Activated naive CD4-positive, alpha-beta T cell treated with anti-CD3 and anti-CD28 coated beads, Interleukin-2, amount 50 U/mL, for 24 hours (primary cell): ENCODE data around the gene GOLGA6L9.
"Not testable (repeated sequence)": the region's sequence is repeated elsewhere in the genome, so short reads cannot be mapped to it uniquely, and the experiment has no call there.

ENCODE experiments used
- H3K27ac Mint-ChIP-seq: one replicate; pipeline ENCODE4 v1.8.0; 2021; ENCODE audit warnings: mild to moderate bottlenecking, mixed read lengths
- H3K27me3 Mint-ChIP-seq: one replicate; pipeline ENCODE4 v1.8.0; 2021; ENCODE audit warnings: mixed read lengths
- H3K36me3 Mint-ChIP-seq: one replicate; pipeline ENCODE4 v1.8.0; 2021; ENCODE audit warnings: mixed read lengths
- H3K4me1 Mint-ChIP-seq: one replicate; pipeline ENCODE4 v1.8.0; 2021; ENCODE audit warnings: mixed read lengths
- H3K4me3 Mint-ChIP-seq: one replicate; pipeline ENCODE4 v1.8.0; 2021; ENCODE audit warnings: mild to moderate bottlenecking, mixed read lengths
- H3K9me3 Mint-ChIP-seq: one replicate; pipeline ENCODE4 v1.8.0; 2021; ENCODE audit warnings: mixed read lengths

The GOLGA6L9 gene

DNA sequence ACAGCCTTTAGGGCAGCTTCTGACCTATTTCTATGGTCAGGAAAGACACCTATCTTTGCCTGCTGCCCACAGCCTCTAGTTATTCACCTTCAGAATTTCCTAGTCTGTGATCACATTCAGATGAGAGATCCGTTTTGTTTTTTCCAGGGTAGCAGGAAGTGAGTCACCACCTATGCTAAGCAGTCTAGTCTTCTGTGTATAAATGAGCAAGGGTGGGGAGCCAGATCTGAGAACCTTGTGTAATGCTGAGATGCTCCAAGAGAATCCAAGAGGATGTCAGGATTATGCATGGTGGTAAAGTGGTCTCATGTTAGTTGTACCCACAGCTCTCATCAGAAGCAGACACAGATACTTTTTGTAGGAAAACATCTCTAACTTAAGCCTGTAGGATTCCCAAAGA, 8.7 kb upstream of the GOLGA6L9 start:
- not testable (repeated sequence) for H3K27me3 Mint-ChIP-seq, H3K9me3 Mint-ChIP-seq, H3K4me3 Mint-ChIP-seq, H3K4me1 Mint-ChIP-seq, H3K36me3 Mint-ChIP-seq, H3K27ac Mint-ChIP-seq

DNA sequence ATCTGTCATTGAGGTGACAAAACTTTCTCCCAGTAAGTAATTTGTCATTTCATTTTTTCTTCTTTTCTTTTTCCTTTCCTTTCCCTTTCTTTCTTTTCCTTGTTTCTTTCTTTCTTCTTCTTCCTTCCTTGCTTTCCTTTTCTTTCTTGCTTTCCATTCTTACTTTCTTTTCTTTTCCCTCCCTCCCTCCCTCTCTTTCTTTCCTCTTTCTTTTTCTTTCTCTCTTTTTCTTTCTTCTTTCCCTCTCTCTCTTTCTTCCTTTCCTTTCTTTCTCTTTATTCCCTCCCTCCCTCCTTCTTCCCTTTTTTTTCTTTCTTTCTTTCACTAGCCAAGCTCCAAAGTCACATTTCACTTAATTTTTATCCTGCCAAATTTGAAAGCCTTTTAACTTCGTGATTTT, 2.5 kb upstream of the GOLGA6L9 start:
- H3K27me3 Mint-ChIP-seq, H3K36me3 Mint-ChIP-seq, H3K27ac Mint-ChIP-seq, H3K9me3 Mint-ChIP-seq, H3K4me3 Mint-ChIP-seq, H3K4me1 Mint-ChIP-seq: not testable (repeated sequence)

DNA sequence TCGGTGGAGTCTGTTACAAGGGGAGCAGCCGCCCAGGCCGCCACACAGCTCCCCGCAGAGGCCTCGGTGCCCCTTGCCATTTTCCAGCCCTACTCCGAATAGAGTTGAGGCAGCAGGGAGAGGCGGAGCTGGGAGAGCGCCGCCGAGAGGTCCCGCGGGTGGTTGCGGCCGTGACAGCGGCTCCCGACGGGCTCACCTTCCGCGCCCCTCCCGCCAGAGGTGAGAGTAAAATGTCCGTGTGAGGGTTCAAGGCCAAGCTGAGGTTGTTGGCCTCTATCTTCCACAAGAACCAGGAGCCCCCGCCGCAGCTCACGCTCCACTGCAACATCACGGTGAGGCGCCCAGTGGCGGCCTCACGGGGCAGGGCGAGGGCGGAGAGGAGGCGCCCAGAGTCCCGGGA, 15.8 kb downstream of the GOLGA6L9 start:
- H3K27ac Mint-ChIP-seq, H3K36me3 Mint-ChIP-seq, H3K27me3 Mint-ChIP-seq, H3K4me1 Mint-ChIP-seq, H3K9me3 Mint-ChIP-seq: not testable (repeated sequence)
- peak overlapping the region; percentile 19 for H3K4me3 Mint-ChIP-seq

DNA sequence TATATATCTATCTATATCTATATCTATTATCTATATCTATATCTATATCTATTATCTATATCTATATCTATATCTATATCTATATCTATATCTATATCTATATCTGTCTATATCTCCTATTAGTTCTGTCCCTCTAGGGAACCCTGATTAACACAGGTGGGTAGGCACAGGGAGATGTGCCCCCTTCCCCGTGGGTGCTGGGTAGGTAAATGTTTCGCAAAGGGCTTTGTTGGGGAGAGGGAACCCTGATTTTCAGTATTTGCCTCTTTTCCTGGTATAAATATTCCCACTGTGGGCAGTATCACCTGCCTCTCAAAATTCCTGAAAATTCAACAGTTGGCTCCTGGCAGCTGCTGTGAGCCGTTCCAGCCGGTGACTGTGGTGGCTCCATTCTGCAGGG, 27.7 kb downstream of the GOLGA6L9 start:
- H3K4me3 Mint-ChIP-seq, H3K9me3 Mint-ChIP-seq, H3K4me1 Mint-ChIP-seq, H3K27me3 Mint-ChIP-seq, H3K27ac Mint-ChIP-seq, H3K36me3 Mint-ChIP-seq: not testable (repeated sequence)

DNA sequence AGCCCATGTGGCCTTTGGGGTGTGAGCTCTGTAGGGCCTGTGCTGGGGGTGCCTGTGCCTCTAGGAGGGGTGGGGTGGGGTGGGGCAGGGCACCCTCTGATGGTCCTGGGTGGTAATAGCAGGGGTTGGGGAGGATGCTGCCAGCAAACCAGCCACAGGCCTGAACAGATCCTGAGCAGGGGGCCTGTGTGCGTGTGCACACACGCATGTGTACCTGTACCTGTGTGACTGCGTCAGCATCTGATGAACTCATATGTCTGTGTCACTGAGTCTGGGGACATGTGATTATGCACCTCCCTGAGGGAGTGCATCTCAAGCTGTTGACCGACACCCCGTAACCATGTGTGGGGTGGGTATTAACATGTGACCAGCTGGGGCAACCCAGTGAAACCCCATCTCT, 36.0 kb downstream of the GOLGA6L9 start:
- not testable (repeated sequence) for H3K36me3 Mint-ChIP-seq, H3K4me1 Mint-ChIP-seq, H3K4me3 Mint-ChIP-seq, H3K27me3 Mint-ChIP-seq, H3K9me3 Mint-ChIP-seq, H3K27ac Mint-ChIP-seq

DNA sequence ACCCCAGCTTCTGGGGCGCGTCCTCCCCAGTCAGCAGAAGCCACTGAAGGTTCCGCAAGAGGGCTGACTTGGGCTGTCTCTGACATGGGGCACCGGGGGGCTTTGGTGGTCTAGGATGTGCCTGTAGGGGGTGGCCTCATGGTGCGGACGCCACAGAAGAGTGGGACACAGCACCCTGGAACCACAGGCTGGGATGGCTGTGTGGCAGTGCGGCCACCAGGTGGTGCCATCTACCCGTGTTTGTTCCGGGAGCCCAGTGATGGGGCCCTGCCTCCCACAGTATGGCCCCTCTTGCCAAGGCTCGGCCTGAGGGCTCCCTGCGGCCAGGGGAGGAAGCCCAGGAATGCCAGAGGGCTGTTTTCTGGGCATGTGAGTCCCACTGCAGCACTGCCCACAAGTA, 38.6 kb downstream of the GOLGA6L9 start:
- H3K9me3 Mint-ChIP-seq, H3K27ac Mint-ChIP-seq, H3K36me3 Mint-ChIP-seq, H3K4me3 Mint-ChIP-seq, H3K27me3 Mint-ChIP-seq, H3K4me1 Mint-ChIP-seq: not testable (repeated sequence)

DNA sequence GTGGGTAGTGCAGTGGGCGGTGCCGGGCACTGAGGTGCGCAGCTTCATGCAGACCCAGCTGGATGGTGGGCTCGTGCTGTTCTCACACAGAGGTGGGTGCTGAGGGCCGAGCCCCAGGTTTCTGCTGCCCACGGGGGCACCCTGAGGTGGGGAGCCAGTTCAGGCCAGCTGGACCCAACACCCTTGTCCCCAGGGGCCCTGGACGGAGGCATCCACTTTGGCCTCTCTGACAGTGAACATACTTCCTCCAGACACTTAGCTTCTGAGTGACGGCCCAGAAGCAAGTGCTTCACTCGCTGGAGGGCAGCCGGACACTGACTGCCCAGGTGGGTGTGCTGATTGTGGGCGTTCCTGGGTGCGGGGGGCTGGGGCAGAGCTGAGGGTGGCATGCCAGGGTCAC, 39.8 kb downstream of the GOLGA6L9 start:
- H3K4me3 Mint-ChIP-seq, H3K9me3 Mint-ChIP-seq, H3K4me1 Mint-ChIP-seq, H3K36me3 Mint-ChIP-seq, H3K27me3 Mint-ChIP-seq, H3K27ac Mint-ChIP-seq: not testable (repeated sequence)

DNA sequence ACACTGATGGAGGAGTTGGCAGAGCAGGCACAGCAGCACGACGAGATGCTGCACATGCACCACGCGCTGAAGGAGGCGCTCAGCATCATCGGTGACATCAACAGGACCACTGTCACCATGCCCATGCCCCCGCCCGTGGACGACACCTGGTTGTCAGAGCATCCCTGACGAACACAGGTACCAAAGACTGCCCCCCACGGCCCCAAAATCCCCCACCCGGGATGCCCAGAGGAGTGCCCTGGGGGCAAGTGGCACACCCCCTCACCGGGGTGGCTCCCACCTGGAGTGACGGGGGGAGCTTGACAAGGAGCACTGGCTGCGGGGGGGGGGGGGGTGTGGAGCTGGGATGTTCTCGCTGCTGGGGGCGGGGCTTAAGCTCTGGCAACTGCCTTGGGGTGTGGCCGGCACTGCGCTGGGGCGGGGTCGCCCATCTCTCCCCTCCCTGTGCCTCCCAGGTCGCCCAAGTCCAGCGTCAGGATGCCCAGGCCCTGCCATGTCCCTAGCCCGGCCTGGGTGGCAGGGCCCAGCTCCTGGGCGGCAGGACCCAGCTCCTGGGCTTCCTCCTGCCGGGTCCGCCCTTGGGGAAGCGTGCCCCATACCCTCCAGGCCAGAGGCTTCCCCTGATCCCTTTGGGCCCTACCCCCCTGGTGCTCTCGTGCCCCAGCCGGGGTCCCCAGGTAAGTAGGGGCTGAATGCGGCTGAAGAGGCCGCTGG, 42.8 kb downstream of the GOLGA6L9 start:
- not testable (repeated sequence) for H3K27me3 Mint-ChIP-seq, H3K4me1 Mint-ChIP-seq, H3K36me3 Mint-ChIP-seq, H3K4me3 Mint-ChIP-seq, H3K9me3 Mint-ChIP-seq, H3K27ac Mint-ChIP-seq

DNA sequence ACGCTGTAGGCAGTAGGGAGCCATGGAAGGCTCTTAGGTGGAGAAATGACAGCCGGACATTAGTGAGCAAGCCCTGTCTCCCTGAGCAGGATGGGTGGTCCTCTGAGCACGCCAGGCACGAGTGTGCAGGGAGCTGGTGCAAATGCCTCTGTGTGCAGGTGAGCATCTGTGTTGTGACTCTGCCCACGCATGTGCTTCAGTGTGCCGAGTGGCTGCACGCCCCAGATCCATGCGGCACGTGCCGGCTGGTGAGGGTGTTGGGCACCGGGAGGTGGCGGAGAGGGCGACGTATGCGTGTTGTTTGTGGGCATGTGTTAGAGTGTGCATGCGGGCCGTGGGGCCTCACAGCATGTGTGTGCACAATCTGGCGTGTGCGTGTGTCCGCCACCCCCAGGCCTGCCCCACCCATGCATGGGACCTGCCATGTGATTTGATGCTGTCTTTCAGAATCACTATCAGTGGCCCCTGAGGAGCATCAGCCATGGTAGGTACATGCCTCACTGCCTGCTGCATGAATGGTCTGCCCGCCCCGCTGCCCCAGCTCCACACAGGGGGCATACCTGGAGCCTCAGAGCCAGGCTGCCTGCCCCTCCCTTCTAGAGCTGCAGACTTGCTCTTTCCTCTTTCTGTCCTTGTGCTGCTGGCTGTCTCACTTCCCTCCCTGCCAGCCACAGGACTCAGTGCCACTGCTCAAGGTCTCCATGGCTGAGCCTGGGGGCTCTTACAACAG, 45.1 kb downstream of the GOLGA6L9 start:
- H3K9me3 Mint-ChIP-seq, H3K4me3 Mint-ChIP-seq, H3K27ac Mint-ChIP-seq, H3K4me1 Mint-ChIP-seq, H3K36me3 Mint-ChIP-seq, H3K27me3 Mint-ChIP-seq: not testable (repeated sequence)

DNA sequence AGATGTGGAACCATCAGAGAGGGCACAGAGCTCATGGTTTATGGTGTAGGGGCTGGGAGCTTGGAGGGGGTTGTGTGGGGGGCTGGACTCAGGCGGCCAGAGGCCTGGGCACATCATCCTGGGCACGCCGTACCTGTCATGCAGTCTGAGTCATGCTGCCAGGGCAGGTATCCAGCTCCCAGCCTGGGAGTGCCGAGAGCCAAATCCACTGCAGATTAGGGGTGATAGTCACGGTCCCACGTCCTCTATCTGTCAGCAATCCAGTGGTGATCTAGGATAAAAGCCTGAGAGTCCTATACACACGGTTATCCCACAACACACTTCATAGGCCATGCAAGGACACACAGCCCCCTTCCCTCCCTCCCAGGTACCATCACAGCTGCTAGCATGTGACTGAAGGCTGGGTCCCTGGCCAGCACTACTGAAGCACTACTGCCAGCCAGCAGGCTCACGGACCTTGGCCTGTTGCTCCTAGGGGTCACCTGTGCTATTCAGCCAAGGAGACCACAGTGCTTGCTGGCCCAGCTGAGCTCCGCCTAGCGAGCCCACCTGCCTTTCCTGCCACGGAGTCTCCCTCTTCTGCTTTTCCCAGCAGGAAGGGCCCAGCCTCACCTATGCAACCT, 45.8 kb downstream of the GOLGA6L9 start:
- H3K27me3 Mint-ChIP-seq, H3K27ac Mint-ChIP-seq, H3K4me3 Mint-ChIP-seq: not testable (repeated sequence)

DNA sequence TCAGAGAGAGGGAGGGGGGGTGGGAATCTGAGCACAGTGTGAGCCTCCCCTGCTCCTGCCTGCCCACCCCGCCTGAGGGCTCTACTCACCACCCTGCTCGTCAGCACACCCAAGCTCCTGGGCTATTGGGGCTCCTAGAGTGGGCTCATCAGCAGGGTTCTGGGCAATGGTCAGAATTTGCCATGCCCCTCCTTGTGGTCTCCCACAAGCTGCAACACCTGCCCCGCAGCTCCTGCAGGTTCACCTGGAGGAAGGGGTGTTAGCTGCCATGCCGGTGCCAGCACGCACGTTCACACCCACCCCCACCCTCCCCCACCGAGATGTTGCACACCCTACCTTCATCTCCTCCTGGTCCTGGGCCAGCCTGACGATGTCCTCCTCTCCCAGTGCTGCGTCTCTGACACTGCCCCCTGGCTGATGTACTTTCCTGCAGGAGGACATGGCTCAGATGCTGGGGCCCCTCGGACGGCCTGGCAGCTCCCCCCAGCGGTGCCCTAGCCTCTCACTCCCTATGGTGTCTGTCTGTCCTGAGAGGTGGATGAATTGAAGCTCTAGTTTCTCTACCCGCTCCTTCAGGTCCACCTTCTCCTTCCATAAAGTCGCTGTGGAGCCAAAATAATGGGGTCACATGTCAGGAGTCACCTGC, 47.2 kb downstream of the GOLGA6L9 start:
- not testable (repeated sequence) for H3K9me3 Mint-ChIP-seq, H3K27me3 Mint-ChIP-seq, H3K27ac Mint-ChIP-seq, H3K4me3 Mint-ChIP-seq, H3K4me1 Mint-ChIP-seq, H3K36me3 Mint-ChIP-seq

More for the DNA sequence above, 45.8 kb downstream of the GOLGA6L9 start:
- not testable (repeated sequence) for H3K9me3 Mint-ChIP-seq, H3K4me1 Mint-ChIP-seq, H3K36me3 Mint-ChIP-seq

DNA sequence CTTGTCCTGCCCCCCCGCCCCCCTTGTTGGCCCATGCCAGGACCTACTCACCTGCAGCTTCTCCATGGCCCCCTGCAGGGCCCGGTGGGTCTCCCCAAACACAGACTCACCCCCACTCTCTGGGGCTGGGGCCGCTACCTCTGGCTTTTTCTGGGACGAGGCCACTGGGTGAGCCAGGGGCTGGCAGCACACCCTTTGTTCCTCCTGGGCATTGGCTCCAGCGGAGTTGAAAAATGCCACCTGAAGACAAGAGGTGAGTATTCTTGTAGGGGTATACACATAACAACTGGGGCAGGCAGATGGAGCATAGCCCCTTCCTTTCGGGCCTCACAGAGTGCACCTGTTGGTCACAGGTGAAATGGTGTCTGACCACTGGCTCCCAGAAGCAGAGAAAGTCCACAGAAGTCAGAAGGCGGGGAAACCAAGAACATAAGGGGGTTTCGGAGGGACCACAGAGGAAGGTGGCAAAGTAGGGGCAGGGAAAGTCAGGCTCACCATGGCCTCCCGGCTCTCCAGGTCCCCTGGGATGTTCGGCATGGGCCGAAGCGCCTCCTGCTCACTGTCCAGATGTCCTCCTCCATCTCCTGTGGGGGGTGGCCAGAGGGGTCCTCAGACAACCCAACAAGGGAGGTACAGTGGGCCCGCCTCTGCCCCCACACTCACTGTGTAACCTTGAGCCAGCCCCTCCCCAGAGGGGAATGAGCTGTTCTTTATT, 47.9 kb downstream of the GOLGA6L9 start:
- not testable (repeated sequence) for H3K27ac Mint-ChIP-seq, H3K4me1 Mint-ChIP-seq, H3K9me3 Mint-ChIP-seq, H3K27me3 Mint-ChIP-seq, H3K36me3 Mint-ChIP-seq, H3K4me3 Mint-ChIP-seq
